ENCODE results near the gene KDM4C.
A peak's percentile ranks its signal among the peaks of the same experiment; 100 is the strongest.

Gene KDM4C

GRCh38 chr9:6816581-6816980 lies 58.8 kb downstream of the KDM4C start:
- DNase-seq: no peak

GRCh38 chr9:6818292-6818922 lies 60.6 kb downstream of the KDM4C start:
- no peak for DNase-seq

- DNase-seq: no peak
These were observed 61.3 kb downstream of the KDM4C start for GRCh38 chr9:6819112-6819511.

GRCh38 chr9:6819529-6819928 lies 61.8 kb downstream of the KDM4C start:
- no peak for DNase-seq

- no peak for DNase-seq
These were observed 64.9 kb downstream of the KDM4C start for GRCh38 chr9:6822696-6823095.

- DNase-seq: peak; percentile 73
These were observed 69.8 kb downstream of the KDM4C start for GRCh38 chr9:6827439-6828145.

GRCh38 chr9:6829027-6829426 lies 71.3 kb downstream of the KDM4C start:
- no peak for DNase-seq

- no peak for DNase-seq
These were observed 71.8 kb downstream of the KDM4C start for GRCh38 chr9:6829536-6829935.

GRCh38 chr9:6833518-6834192 lies 75.9 kb downstream of the KDM4C start:
- no peak for DNase-seq

GRCh38 chr9:6834306-6834705 lies 76.5 kb downstream of the KDM4C start:
- DNase-seq: no peak

GRCh38 chr9:6838158-6838557 lies 80.4 kb downstream of the KDM4C start:
- DNase-seq: no peak

- no peak for DNase-seq
These were observed 84.8 kb downstream of the KDM4C start for GRCh38 chr9:6842584-6842947.

GRCh38 chr9:6843742-6844141 lies 86.0 kb downstream of the KDM4C start:
- DNase-seq: no peak

- no peak for DNase-seq
These were observed 86.5 kb downstream of the KDM4C start for GRCh38 chr9:6844267-6844666.

GRCh38 chr9:6845128-6845826 lies 87.5 kb downstream of the KDM4C start:
- no peak for DNase-seq

GRCh38 chr9:6845880-6846279 lies 88.1 kb downstream of the KDM4C start:
- DNase-seq: no peak

GRCh38 chr9:6852243-6852963 lies 94.6 kb downstream of the KDM4C start:
- DNase-seq: no peak

- no peak for DNase-seq
These were observed 98.1 kb downstream of the KDM4C start for GRCh38 chr9:6855860-6856259.

GRCh38 chr9:6864102-6864501 lies 106.3 kb downstream of the KDM4C start:
- no peak for DNase-seq

GRCh38 chr9:6869081-6869948 lies 111.5 kb downstream of the KDM4C start:
- no peak for DNase-seq

GRCh38 chr9:6870149-6870548 lies 112.4 kb downstream of the KDM4C start:
- no peak for DNase-seq

Data from DMS79 treated with DMSO at 0.1 percent for 48 hours (cell line).